Liver (tissue), 3 donors: ENCODE results near the gene KRT84.

Experiments used
- ATF3 ChIP-seq: IDR thresholded peaks from 2 replicates; pipeline ENCODE4 v1.6.1; 2016; ENCODE audit warnings: antibody characterized with exemption
- CTCF ChIP-seq: fragments of 150-350 bp; IDR thresholded peaks from 2 replicates; pipeline ENCODE4 v1.5.1; 2017; ENCODE audit warnings: improper control_type of control experiment, low read depth, low read length; ENCODE audit not compliant: missing input control
- EGR1 ChIP-seq, 2 donors: IDR thresholded peaks; 2 replicates each; pipeline ENCODE4 v1.6.1; 2016 to 2018; ENCODE audit warnings: antibody characterized with exemption in 2 of 2, low read depth in 2 of 2
- FOXA1 ChIP-seq: IDR thresholded peaks from 2 replicates; pipeline ENCODE4 v1.6.1; 2016; ENCODE audit warnings: antibody characterized with exemption
- FOXA2 ChIP-seq: IDR thresholded peaks from 2 replicates; pipeline ENCODE4 v1.6.1; 2016; ENCODE audit warnings: antibody characterized with exemption
- GABPA ChIP-seq, 2 donors: IDR thresholded peaks in 1 of 2; conservative IDR thresholded peaks in 1 of 2; 2 replicates each; pipeline ENCODE4 v1.6.1; 2016; ENCODE audit warnings: antibody characterized with exemption in 2 of 2, mild to moderate bottlenecking in 1 of 2, moderate library complexity in 1 of 2
- HNF4A ChIP-seq, 2 donors: conservative IDR thresholded peaks; 2 replicates each; pipeline ENCODE4 v1.6.1; 2016; ENCODE audit warnings: antibody characterized with exemption in 2 of 2, mild to moderate bottlenecking in 2 of 2
- JUND ChIP-seq, 2 donors: IDR thresholded peaks; 2 replicates each; pipeline ENCODE4 v1.6.1; 2016; ENCODE audit warnings: antibody characterized with exemption in 2 of 2
- MAX ChIP-seq: IDR thresholded peaks from 2 replicates; pipeline ENCODE4 v1.6.1; 2016; ENCODE audit warnings: antibody characterized with exemption
- REST ChIP-seq: IDR thresholded peaks from 2 replicates; pipeline ENCODE4 v1.6.1; 2016; ENCODE audit warnings: antibody characterized with exemption, mild to moderate bottlenecking
- RXRA ChIP-seq, 2 donors: IDR thresholded peaks; 2 replicates each; pipeline ENCODE4 v1.6.1; 2017 to 2018; ENCODE audit warnings: antibody characterized with exemption in 2 of 2, mild to moderate bottlenecking in 1 of 2
- SP1 ChIP-seq: IDR thresholded peaks from 2 replicates; pipeline ENCODE4 v1.6.1; 2018; ENCODE audit warnings: antibody characterized with exemption, mild to moderate bottlenecking
- YY1 ChIP-seq: IDR thresholded peaks from 2 replicates; pipeline ENCODE4 v1.6.1; 2016; ENCODE audit warnings: antibody characterized with exemption, mild to moderate bottlenecking
- ZBTB33 ChIP-seq: IDR thresholded peaks from 2 replicates; pipeline ENCODE4 v1.6.1; 2016; ENCODE audit warnings: antibody characterized with exemption
- donor health status: healthy.
- donor health status: healthy.

- TF ChIP-seq SP1 (no peak), RXRA (IDR thresholded peaks at IDR 0.05) (no peak), CTCF (peak; percentile 23), MAX (no peak), EGR1 (IDR thresholded peaks at IDR 0.05; ENCODE audit: low read depth in 2 of 2) (no peak), ATF3 (no peak), REST (no peak), FOXA2 (no peak), YY1 (no peak), GABPA (IDR thresholded peaks at IDR 0.05 in 1 of 2, conservative IDR thresholded peaks at IDR 0.05 in 1 of 2) (no peak), FOXA1 (no peak), JUND (IDR thresholded peaks at IDR 0.05) (no peak), ZBTB33 (no peak), HNF4A (conservative IDR thresholded peaks at IDR 0.05) (no peak)
Measured at GRCh38 chr12:52380271-52380694, 5.2 kb downstream of the KRT84 start.
